SK-N-SH (cell line): ENCODE data around the gene RPA3. TPM values are rescaled to one million over a fixed set of nuclear protein-coding genes. Genes with fewer than 3 reads are reported as not detected.

Experiments
- CTCF ChIA-PET: fragments of 300-600, 350-600 bp; formaldehyde crosslinking; extraction: SDS; loops from one replicate; lab custom pipeline; 2021; lab: Yijun Ruan, JAX
- POLR2A ChIA-PET: fragments of 350-600 bp; sonication (Branson Sonifier 250); formaldehyde crosslinking; extraction: SDS; loops from one replicate; lab custom pipeline; 2020; ENCODE audit warnings: antibody characterized with exemption, inconsistent platforms; lab: Yijun Ruan, JAX
- DNase-seq: peaks from one replicate; pipeline ENCODE4 v3.0.0; 2012
- H2AFZ ChIP-seq: fragments of 200-600 bp; sonication (generic); 2 replicates; pipeline ENCODE4 v1.8.1; 2016; ENCODE audit warnings: antibody characterized with exemption, mild to moderate bottlenecking, low read depth
- H3F3A ChIP-seq: fragments of 200-600 bp; sonication (generic); replicated peaks from 2 replicates; pipeline ENCODE3; 2016; ENCODE audit warnings: antibody characterized with exemption, mild to moderate bottlenecking; ENCODE audit not compliant: insufficient read depth
- H3K27ac ChIP-seq, 2 experiments: fragments of 200-500 bp in 1 of 2; fragments of 200-600 bp in 1 of 2; sonication (Bioruptor generic) in 1 of 2; sonication (generic), shearing (Covaris generic) in 1 of 2; 2 replicates each; pipeline versions ENCODE4 v1.5.1 to v1.6.1; 2014 to 2016; ENCODE audit warnings: low read depth in 2 of 2, inconsistent platforms in 1 of 2, low read length in 1 of 2, mild to moderate bottlenecking in 1 of 2, mixed read lengths in 1 of 2
- H3K27me3 ChIP-seq: fragments of 200-600 bp; sonication (generic), shearing (Covaris generic); 2 replicates; pipeline ENCODE4 v1.6.1; 2016; ENCODE audit warnings: mixed run types; ENCODE audit not compliant: insufficient read depth
- H3K36me3 ChIP-seq, 2 experiments: fragments of 200-500 bp in 1 of 2; fragments of 200-600 bp in 1 of 2; sonication (Bioruptor generic) in 1 of 2; sonication (generic) in 1 of 2; replicated peaks in 1 of 2; 2 replicates each; pipeline versions ENCODE3 to v1.5.1; 2014 to 2016; ENCODE audit warnings: low read length in 1 of 2, mild to moderate bottlenecking in 1 of 2; ENCODE audit not compliant: insufficient read depth in 2 of 2, control insufficient read depth in 1 of 2
- H3K4me1 ChIP-seq, 2 experiments: fragments of 200-500 bp in 1 of 2; fragments of 200-600 bp in 1 of 2; sonication (Bioruptor generic) in 1 of 2; sonication (generic), shearing (Covaris generic) in 1 of 2; 2 replicates each; pipeline versions ENCODE4 v1.5.1 to v1.6.1; 2014 to 2016; ENCODE audit warnings: low read depth in 1 of 2, low read length in 1 of 2, mixed run types in 1 of 2; ENCODE audit not compliant: insufficient read depth in 2 of 2, control insufficient read depth in 1 of 2
- H3K4me2 ChIP-seq: fragments of 200-600 bp; sonication (generic), shearing (Covaris generic); 2 replicates; pipeline ENCODE4 v1.6.1; 2017; ENCODE audit warnings: mixed run types
- H3K4me3 ChIP-seq, 2 experiments: fragments of 200-500 bp in 1 of 2; fragments of 200-600 bp in 1 of 2; sonication (Bioruptor generic) in 1 of 2; sonication (generic), shearing (Covaris generic) in 1 of 2; 2 replicates each; pipeline versions ENCODE4 v1.5.1 to v1.8.1; 2014 to 2016; ENCODE audit warnings: low read depth in 2 of 2, inconsistent platforms in 1 of 2, low read length in 1 of 2, mild to moderate bottlenecking in 1 of 2, mixed read lengths in 1 of 2, moderate library complexity in 1 of 2
- H3K79me2 ChIP-seq: fragments of 200-600 bp; sonication (generic); 2 replicates; pipeline ENCODE4 v1.8.1; 2017; ENCODE audit warnings: mild to moderate bottlenecking; ENCODE audit not compliant: insufficient read depth
- H3K9ac ChIP-seq: fragments of 200-600 bp; sonication (generic); 2 replicates; pipeline ENCODE4 v1.6.1; 2017; ENCODE audit warnings: mixed run types
- H3K9me2 ChIP-seq: fragments of 200-600 bp; sonication (generic); 2 replicates; pipeline ENCODE4 v1.6.1; 2017; ENCODE audit warnings: mixed run types
- H3K9me3 ChIP-seq: fragments of 200-600 bp; sonication (generic); 2 replicates; pipeline ENCODE4 v1.6.1; 2017; ENCODE audit warnings: mixed run types, mild to moderate bottlenecking, moderate library complexity
- H4K20me1 ChIP-seq: fragments of 200-600 bp; sonication (generic); 2 replicates; pipeline ENCODE4 v1.6.1; 2017; ENCODE audit warnings: mild to moderate bottlenecking, mixed run types; ENCODE audit not compliant: insufficient read depth
- EP300 ChIP-seq, 2 experiments: IDR thresholded peaks; 2 replicates each; pipeline versions ENCODE4 v1.4.0 to v1.6.1; 2012; ENCODE audit warnings: borderline replicate concordance in 1 of 2, low read depth in 1 of 2, low read length in 1 of 2
- FOXJ3 ChIP-seq: sonication (generic); formaldehyde crosslinking; IDR thresholded peaks from 2 replicates; pipeline ENCODE4 v1.5.1; 2020; ENCODE audit warnings: mild to moderate bottlenecking, missing genetic modification reagents
- FOXM1 ChIP-seq: IDR thresholded peaks from 2 replicates; pipeline ENCODE4 v1.4.0; 2012; ENCODE audit warnings: low read depth, mild to moderate bottlenecking
- GABPA ChIP-seq: IDR thresholded peaks from 2 replicates; pipeline ENCODE4 v1.4.0; 2012; ENCODE audit warnings: low read depth, mild to moderate bottlenecking
- JUND ChIP-seq: IDR thresholded peaks from 2 replicates; pipeline ENCODE4 v1.4.0; 2012
- MXI1 ChIP-seq: IDR thresholded peaks from 2 replicates; pipeline ENCODE4 v1.6.1; 2012; ENCODE audit warnings: mild to moderate bottlenecking, low read depth, low read length, improper control_type of control experiment
- PBX3 ChIP-seq: IDR thresholded peaks from 2 replicates; pipeline ENCODE4; 2012
- RAD21 ChIP-seq: IDR thresholded peaks from 2 replicates; pipeline ENCODE4 v1.6.1; 2012; ENCODE audit warnings: mild to moderate bottlenecking, low read length
- REST ChIP-seq: IDR thresholded peaks from 2 replicates; pipeline ENCODE4 v1.6.1; 2012; ENCODE audit warnings: mild to moderate bottlenecking, low read depth, low read length, moderate library complexity
- SIN3A ChIP-seq: IDR thresholded peaks from 2 replicates; pipeline ENCODE4 v1.6.1; 2012; ENCODE audit warnings: low read depth, mild to moderate bottlenecking, low read length, moderate library complexity, borderline replicate concordance
- SMC3 ChIP-seq: IDR thresholded peaks from 2 replicates; pipeline ENCODE4 v1.6.1; 2012; ENCODE audit warnings: low read depth, low read length, improper control_type of control experiment
- TCF12 ChIP-seq: IDR thresholded peaks from 2 replicates; pipeline ENCODE4 v1.4.0; 2012
- USF1 ChIP-seq: IDR thresholded peaks from 2 replicates; pipeline ENCODE4 v1.4.0; 2012; ENCODE audit warnings: low read depth, borderline replicate concordance
- USF2 ChIP-seq: fragments of 150-350 bp; IDR thresholded peaks from 2 replicates; pipeline ENCODE4 v1.6.1; 2017; ENCODE audit warnings: antibody characterized with exemption, low read length, low read depth, borderline replicate concordance
- WGBS: methylation state at CpG from one replicate; pipeline ENCODE4 v1.1.6; 2017; ENCODE audit warnings: low lambda C conversion rate; 5-methylcytosine and 5-hydroxymethylcytosine counted together
- polyA plus RNA-seq, 3 experiments: library from polyadenylated mRNA; depleted of rRNA; stranded (reverse); fragments of >200 nt; gene quantifications; 2 replicates each; pipeline ENCODE4 v1.2.3, GENCODE V29; 2012

Gene RPA3
- polyA plus RNA-seq, 1 of the 3 experiments (the other 2 are of a cell fraction) = 39.0 TPM

- TF ChIP-seq USF2 (no peak), FOXM1 (no peak), JUND (no peak)
These were observed 51.2 kb downstream of the RPA3 start (continued) for GRCh38 chr7:7667187-7667586.

GRCh38 chr7:7665031-7665430 lies 53.4 kb downstream of the RPA3 start:
- Histone ChIP-seq H4K20me1 (no peaks in the 10 kb centered on the region), H3K4me1 (peaks cover 0 to 5% of the 10 kb centered on the region in 2 experiments; a peak in 2 of 4 replicates), H3K9ac (no peak overlapping the region), H3F3A (no peaks in the 10 kb centered on the region), H3K4me2 (no peak overlapping the region), H3K9me2 (no peaks in the 10 kb centered on the region), H3K79me2 (0 out of 2 replicates have a peak, but pooled peaks cover 7% of the 10 kb centered on the region), H3K4me3 (no peak overlapping the region), H3K27ac (0 out of 4 replicates have a peak overlapping the region, but pooled peaks of 1 of the 2 experiments have one; percentile 24), H3K27me3 (no peaks in the 10 kb centered on the region), H3K36me3 (no peaks in the 10 kb centered on the region), H3K9me3 (no peaks in the 10 kb centered on the region), H2AFZ (no peak overlapping the region)
- TF ChIP-seq FOXJ3 (CRISPR knock-in tag) (no peak), RAD21 (no peak), FOXM1 (no peak), EP300 (IDR thresholded peaks at IDR 0.05; ENCODE audit: borderline replicate concordance in 1 of 2, low read depth in 1 of 2, low read length in 1 of 2) (no peak), MXI1 (no peak), SIN3A (no peak), REST (no peak), SMC3 (no peak), USF1 (no peak), PBX3 (no peak), TCF12 (no peak), GABPA (no peak), USF2 (no peak)
- ChIA-PET CTCF (interaction anchor here (1.3 to 4.3 kb wide), 2 partner anchors 16 to 23 kb away, joined by 5 to 21 read pairs; no protein-coding TSS in a partner anchor), POLR2A (no interaction called here)
- 98% methylated on average over 1 of the region's 1 CpG for WGBS
- DNase-seq = no peak
